Measurements from ENCODE around the gene ATP6V1G1.

GRCh38 chr9:114638404-114638803 is 50.8 kb downstream of the ATP6V1G1 start:
- no peak for TF ChIP-seq CTCF (IDR thresholded peaks at IDR 0.05; ENCODE audit: insufficient read depth, low read depth, low read length)
- no peak for TF ChIP-seq EZH2 (IDR thresholded peaks at IDR 0.05; ENCODE audit: insufficient read depth, low read length)

Measured in astrocyte (in vitro differentiated cells and primary cell).